Measurements from ENCODE around the gene MLXIP. TPM values are rescaled to one million over a fixed set of nuclear protein-coding genes. Genes with fewer than 3 reads are reported as not detected.

MLXIP gene
- total RNA-seq, 1 donor from 2014 or later, result 48.7 TPM

DNA sequence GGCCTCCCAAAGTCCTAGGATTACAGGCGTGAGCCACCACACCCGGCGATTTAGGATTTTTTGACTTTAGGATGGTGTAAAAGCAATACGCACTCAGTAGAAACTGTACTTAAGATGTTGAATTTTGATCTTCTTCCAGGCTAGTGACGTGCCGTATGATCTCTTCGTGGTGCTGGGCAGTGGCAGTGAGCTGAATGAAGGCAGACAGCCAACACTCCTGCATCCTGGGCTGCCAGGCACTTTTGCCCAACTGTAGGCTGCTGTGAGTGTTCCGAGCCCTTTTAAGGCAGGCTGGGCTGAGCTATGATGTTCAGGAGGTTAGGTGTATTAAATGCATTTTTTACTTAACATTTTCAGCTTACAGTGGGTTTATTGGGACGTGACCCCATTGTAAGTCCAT, 74.2 kb downstream of the MLXIP start:
- Mint-ChIP-seq H3K4me3 (ENCODE audit: low read depth) (no peak overlapping the region), H3K9me3 (ENCODE audit: low read depth) (no peaks in the 10 kb centered on the region), H3K27me3 (peaks cover 21% of the 10 kb centered on the region), H3K27ac (no peak overlapping the region), H3K36me3 (ENCODE audit: insufficient read depth) (no peaks in the 10 kb centered on the region), H3K4me1 (ENCODE audit: low read depth) (no peaks in the 10 kb centered on the region)
- DNase-seq (ENCODE audit: low spot score, unreplicated experiment), result no peak
- TF ChIP-seq, protein P1, sequence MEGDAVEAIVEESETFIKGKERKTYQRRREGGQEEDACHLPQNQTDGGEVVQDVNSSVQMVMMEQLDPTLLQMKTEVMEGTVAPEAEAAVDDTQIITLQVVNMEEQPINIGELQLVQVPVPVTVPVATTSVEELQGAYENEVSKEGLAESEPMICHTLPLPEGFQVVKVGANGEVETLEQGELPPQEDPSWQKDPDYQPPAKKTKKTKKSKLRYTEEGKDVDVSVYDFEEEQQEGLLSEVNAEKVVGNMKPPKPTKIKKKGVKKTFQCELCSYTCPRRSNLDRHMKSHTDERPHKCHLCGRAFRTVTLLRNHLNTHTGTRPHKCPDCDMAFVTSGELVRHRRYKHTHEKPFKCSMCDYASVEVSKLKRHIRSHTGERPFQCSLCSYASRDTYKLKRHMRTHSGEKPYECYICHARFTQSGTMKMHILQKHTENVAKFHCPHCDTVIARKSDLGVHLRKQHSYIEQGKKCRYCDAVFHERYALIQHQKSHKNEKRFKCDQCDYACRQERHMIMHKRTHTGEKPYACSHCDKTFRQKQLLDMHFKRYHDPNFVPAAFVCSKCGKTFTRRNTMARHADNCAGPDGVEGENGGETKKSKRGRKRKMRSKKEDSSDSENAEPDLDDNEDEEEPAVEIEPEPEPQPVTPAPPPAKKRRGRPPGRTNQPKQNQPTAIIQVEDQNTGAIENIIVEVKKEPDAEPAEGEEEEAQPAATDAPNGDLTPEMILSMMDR (IDR thresholded peaks at IDR 0.05; ENCODE audit: unreplicated experiment), result no peak

DNA sequence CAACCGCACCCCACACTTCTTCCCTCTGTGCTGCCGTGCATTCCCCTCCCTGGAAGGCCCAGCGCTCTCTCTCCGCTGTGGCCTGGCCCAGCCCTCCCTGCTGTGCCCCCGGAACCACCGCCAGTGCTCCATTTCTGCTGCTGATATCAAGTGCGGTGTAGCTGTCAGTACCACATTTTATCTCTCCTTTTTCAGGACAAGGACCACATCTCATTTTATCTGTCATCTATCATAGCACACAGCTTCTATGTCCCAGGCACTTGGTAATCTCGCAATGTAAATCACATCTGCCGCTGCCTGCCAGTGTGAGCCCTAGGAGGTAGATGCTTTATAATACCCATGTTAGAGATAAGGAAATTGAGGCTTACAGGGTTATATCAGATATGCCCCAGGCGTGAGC, 77.1 kb downstream of the MLXIP start:
- no peaks in the 10 kb centered on the region for H3K36me3 Mint-ChIP-seq (ENCODE audit: insufficient read depth)
- H3K4me1 Mint-ChIP-seq (ENCODE audit: low read depth), result no peaks in the 10 kb centered on the region
- TF ChIP-seq, protein P1 (IDR thresholded peaks at IDR 0.05; ENCODE audit: unreplicated experiment), result no peak
- no peak for DNase-seq (ENCODE audit: low spot score, unreplicated experiment)
- H3K27me3 Mint-ChIP-seq, result peaks cover 27% of the 10 kb centered on the region
- H3K27ac Mint-ChIP-seq, result no peak overlapping the region
- H3K4me3 Mint-ChIP-seq (ENCODE audit: low read depth), result no peak overlapping the region
- H3K9me3 Mint-ChIP-seq (ENCODE audit: low read depth), result no peaks in the 10 kb centered on the region

DNA sequence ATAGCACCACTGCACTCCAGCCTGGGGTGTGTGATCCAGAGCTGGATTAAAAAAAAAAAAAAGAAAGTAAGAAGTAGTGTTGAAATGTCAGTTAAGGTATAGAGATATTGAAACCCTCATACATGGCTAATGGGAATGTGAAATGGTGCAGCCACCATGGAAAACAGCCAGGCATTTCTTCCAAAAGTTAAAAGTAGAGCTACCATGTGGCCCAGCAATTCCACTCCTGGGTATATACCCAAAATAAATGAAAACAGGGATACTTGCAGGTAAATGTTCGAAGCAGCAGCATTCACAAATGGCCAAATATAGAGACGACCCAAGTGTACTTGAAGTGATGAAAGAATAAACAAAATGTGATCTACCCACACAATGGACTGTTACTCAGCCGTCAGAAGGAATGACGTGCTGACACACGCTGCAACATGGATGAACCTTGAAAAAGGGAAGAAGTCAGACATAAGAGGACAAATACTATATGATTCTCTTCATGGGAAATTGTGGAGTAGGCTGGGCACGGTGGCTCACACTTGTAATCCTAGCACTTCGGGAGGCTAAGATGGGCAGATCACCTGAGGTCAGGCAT, 80.2 kb downstream of the MLXIP start:
- Mint-ChIP-seq H3K4me3 (ENCODE audit: low read depth) (no peak overlapping the region), H3K9me3 (ENCODE audit: low read depth) (no peaks in the 10 kb centered on the region), H3K27me3 (peaks cover 22% of the 10 kb centered on the region), H3K4me1 (ENCODE audit: low read depth) (no peaks in the 10 kb centered on the region), H3K36me3 (ENCODE audit: insufficient read depth) (no peaks in the 10 kb centered on the region), H3K27ac (no peak overlapping the region)
- DNase-seq (ENCODE audit: low spot score, unreplicated experiment), result no peak
- TF ChIP-seq, protein P1 (IDR thresholded peaks at IDR 0.05; ENCODE audit: unreplicated experiment), result no peak

DNA sequence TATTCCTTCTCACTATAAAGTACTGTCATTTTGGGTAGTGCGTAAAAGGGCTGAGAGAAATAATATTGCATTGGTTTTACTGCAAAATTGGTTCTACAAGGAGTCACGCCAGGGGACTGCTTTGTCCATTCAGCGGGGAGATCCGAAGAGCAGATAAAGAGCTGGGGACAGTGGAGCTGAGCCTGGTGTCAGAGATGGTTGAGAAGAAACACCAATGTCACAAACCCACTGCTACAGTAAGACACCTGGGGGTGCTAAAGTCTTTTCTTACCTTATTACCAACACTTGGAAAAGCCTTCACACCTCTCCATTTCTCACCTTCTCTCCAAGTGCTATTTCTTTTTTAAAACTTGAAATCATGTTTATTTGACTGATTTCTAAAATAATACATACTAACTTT, 81.3 kb downstream of the MLXIP start:
- TF ChIP-seq, protein P1 (IDR thresholded peaks at IDR 0.05; ENCODE audit: unreplicated experiment), result no peak
- Mint-ChIP-seq H3K9me3 (ENCODE audit: low read depth) (no peaks in the 10 kb centered on the region), H3K27me3 (peaks cover 19% of the 10 kb centered on the region), H3K27ac (no peak overlapping the region), H3K4me1 (ENCODE audit: low read depth) (no peaks in the 10 kb centered on the region), H3K4me3 (ENCODE audit: low read depth) (no peak overlapping the region), H3K36me3 (ENCODE audit: insufficient read depth) (no peaks in the 10 kb centered on the region)
- no peak for DNase-seq (ENCODE audit: low spot score, unreplicated experiment)

DNA sequence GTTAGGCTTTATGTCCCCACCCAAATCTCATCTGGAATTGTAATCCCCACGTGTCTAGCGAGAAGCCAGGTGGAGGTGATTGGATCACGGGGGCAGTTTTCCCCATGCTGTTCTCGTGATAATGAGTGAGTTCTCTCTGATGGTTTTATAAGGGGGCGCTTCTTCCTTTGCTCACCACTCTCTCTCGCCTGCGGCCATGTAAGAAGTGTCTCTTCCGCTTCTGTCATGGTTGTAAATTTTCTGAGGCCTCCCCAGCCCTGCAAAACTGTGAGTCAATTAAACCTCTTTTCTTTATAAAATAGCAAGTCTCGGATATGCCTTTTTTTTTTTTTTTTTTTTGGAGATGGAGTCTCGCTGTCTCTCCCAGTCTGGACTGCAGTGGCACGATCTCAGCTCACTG, 82.2 kb downstream of the MLXIP start:
- H3K9me3 Mint-ChIP-seq (ENCODE audit: low read depth), result no peaks in the 10 kb centered on the region
- H3K27ac Mint-ChIP-seq, result no peak overlapping the region
- no peaks in the 10 kb centered on the region for H3K4me1 Mint-ChIP-seq (ENCODE audit: low read depth)
- no peak for DNase-seq (ENCODE audit: low spot score, unreplicated experiment)
- H3K36me3 Mint-ChIP-seq (ENCODE audit: insufficient read depth), result no peaks in the 10 kb centered on the region
- TF ChIP-seq, protein P1 (IDR thresholded peaks at IDR 0.05; ENCODE audit: unreplicated experiment), result no peak
- peaks cover 17% of the 10 kb centered on the region for H3K27me3 Mint-ChIP-seq
- no peak overlapping the region for H3K4me3 Mint-ChIP-seq (ENCODE audit: low read depth)
